Chondrocyte (in vitro differentiated cells): ENCODE data around the gene CAPN7. TPM values are rescaled to one million over a fixed set of nuclear protein-coding genes. Genes with fewer than 3 reads are reported as not detected.
"Not testable (repeated sequence)": the region's sequence is repeated elsewhere in the genome, so short reads cannot be mapped to it uniquely, and the experiment has no call there.

Experiments
- DNase-seq: peaks from one replicate; pipeline ENCODE4 v3.0.0; 2021; ENCODE audit warnings: mixed read lengths, low spot score
- H3K27ac Mint-ChIP-seq: one replicate; pipeline ENCODE4 v1.8.0; 2021; ENCODE audit warnings: mild to moderate bottlenecking, moderate library complexity, mixed read lengths; ENCODE audit not compliant: unreplicated experiment
- H3K27me3 Mint-ChIP-seq: 2 replicates; pipeline ENCODE4 v1.8.0; 2021; ENCODE audit warnings: low read depth, mixed read lengths
- H3K36me3 Mint-ChIP-seq: 2 replicates; pipeline ENCODE4 v1.8.0; 2021; ENCODE audit warnings: low read depth, mixed read lengths
- H3K4me1 Mint-ChIP-seq: 2 replicates; pipeline ENCODE4 v1.8.0; 2021; ENCODE audit warnings: low read depth, mild to moderate bottlenecking, mixed read lengths
- H3K4me3 Mint-ChIP-seq: one replicate; pipeline ENCODE4 v1.8.0; 2021; ENCODE audit warnings: mild to moderate bottlenecking, moderate library complexity, mixed read lengths; ENCODE audit not compliant: unreplicated experiment
- H3K9me3 Mint-ChIP-seq: 2 replicates; pipeline ENCODE4 v1.8.0; 2021; ENCODE audit warnings: low read depth, mixed read lengths
- total RNA-seq: library from RNA; stranded (reverse); gene quantifications from 3 replicates; pipeline ENCODE4 v1.2.1, GENCODE V29; 2021
- TF ChIP-seq, protein P1 (sequence below): fragments of 200-600 bp; sonication (generic); IDR thresholded peaks from 2 replicates; pipeline ENCODE4 v1.5.0; 2021; ENCODE audit warnings: antibody characterized with exemption, mild to moderate bottlenecking, moderate library complexity

The CAPN7 gene
- total RNA-seq, 1 donor from 2014 or later: 47.2 TPM

DNA sequence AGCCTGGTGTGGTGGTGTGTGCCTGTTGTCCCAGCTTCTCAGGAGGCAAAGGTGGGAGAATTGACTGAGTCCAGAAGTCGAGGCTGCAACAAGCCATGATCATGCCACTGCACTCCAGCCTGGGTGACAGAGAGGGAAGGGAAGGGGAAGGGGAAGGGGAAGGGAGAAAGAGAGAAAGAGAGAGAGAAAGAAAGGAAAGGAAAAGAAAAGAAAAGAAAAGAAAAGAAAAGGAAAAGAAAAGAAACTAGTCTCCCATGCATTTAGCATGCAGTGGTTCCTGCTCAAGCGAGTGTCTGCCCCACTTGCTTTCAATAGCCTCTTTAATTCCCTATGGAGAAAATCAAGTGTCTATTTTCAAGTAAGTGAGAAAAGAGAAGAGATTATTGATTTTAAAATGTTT is 20.6 kb upstream of the CAPN7 start:
- DNase-seq: no peak
- no peaks in the 10 kb centered on the region for H3K9me3 Mint-ChIP-seq
- no peak overlapping the region for H3K27ac Mint-ChIP-seq
- TF ChIP-seq, protein P1, sequence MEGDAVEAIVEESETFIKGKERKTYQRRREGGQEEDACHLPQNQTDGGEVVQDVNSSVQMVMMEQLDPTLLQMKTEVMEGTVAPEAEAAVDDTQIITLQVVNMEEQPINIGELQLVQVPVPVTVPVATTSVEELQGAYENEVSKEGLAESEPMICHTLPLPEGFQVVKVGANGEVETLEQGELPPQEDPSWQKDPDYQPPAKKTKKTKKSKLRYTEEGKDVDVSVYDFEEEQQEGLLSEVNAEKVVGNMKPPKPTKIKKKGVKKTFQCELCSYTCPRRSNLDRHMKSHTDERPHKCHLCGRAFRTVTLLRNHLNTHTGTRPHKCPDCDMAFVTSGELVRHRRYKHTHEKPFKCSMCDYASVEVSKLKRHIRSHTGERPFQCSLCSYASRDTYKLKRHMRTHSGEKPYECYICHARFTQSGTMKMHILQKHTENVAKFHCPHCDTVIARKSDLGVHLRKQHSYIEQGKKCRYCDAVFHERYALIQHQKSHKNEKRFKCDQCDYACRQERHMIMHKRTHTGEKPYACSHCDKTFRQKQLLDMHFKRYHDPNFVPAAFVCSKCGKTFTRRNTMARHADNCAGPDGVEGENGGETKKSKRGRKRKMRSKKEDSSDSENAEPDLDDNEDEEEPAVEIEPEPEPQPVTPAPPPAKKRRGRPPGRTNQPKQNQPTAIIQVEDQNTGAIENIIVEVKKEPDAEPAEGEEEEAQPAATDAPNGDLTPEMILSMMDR: no peak
- no peaks in the 10 kb centered on the region for H3K4me1 Mint-ChIP-seq
- peaks cover 12% of the 10 kb centered on the region for H3K27me3 Mint-ChIP-seq
- no peak overlapping the region for H3K4me3 Mint-ChIP-seq
- H3K36me3 Mint-ChIP-seq: no peaks in the 10 kb centered on the region

DNA sequence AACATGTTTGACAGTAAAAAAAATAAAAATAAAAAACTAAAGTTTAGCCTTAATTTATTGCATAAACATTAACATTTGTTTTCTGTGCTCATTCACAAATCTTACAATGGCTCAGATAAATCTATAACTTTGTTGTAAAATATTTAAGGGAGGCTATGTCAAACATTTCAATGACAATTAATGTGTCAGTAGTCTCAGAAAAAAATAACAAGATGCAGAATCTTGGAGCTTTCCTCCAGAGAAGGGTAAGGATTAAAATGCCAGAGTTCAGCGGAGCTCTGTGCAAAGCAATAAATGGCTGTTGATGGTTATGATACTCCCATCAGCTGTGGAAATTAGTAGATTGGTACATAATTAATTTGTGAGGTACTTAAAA is 20.0 kb upstream of the CAPN7 start:
- no peaks in the 10 kb centered on the region for H3K9me3 Mint-ChIP-seq
- no peak for DNase-seq

DNA sequence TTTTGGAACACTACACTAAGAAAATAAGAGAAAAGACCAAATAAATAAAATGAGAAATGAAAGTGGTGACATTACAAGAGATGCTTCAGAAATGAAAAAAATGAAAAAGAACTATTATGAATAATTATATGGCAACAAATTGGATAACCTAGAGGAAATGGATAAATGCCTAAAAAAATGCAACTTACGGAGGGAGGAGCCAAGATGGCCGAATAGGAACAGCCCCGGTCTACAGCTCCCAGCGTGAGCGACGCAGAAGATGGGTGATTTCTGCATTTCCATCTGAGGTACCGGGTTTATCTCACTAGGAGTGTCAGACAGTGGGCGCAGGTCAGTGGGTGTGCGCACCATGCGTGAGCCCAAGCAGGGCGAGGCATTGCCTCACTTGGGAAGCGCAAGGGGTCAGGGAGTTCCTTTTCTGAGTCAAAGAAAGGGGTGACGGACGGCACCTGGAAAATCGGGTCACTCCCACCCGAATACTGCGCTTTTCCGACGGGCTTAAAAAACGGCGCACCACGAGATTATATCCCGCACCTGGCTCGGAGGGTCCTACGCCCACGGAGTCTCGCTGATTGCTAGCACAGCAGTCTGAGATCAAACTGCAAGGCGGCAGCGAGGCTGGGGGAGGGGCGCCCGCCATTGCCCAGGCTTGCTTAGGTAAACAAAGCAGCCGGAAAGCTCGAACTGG is 19.4 kb upstream of the CAPN7 start:
- not testable (repeated sequence) for H3K27ac Mint-ChIP-seq, H3K36me3 Mint-ChIP-seq, H3K27me3 Mint-ChIP-seq, H3K4me1 Mint-ChIP-seq, H3K4me3 Mint-ChIP-seq, DNase-seq, H3K9me3 Mint-ChIP-seq

More for the DNA sequence above, 20.0 kb upstream of the CAPN7 start:
- Mint-ChIP-seq H3K4me3 (no peak overlapping the region), H3K27me3 (peaks cover 6% of the 10 kb centered on the region), H3K36me3 (no peaks in the 10 kb centered on the region), H3K27ac (no peak overlapping the region), H3K4me1 (no peaks in the 10 kb centered on the region)
- TF ChIP-seq, protein P1: no peak

GRCh38 chr3:15197340-15198029 is 8.6 kb upstream of the CAPN7 start:
- Mint-ChIP-seq H3K4me3 (no peak overlapping the region), H3K9me3 (peaks cover 3% of the 10 kb centered on the region), H3K27ac (no peak overlapping the region), H3K4me1 (no peaks in the 10 kb centered on the region), H3K36me3 (peaks cover 1% of the 10 kb centered on the region), H3K27me3 (peaks cover 44% of the 10 kb centered on the region)
- TF ChIP-seq, protein P1: no peak
- no peak for DNase-seq

GRCh38 chr3:15198686-15199085 is 7.4 kb upstream of the CAPN7 start:
- peaks cover 33% of the 10 kb centered on the region for H3K27me3 Mint-ChIP-seq
- H3K27ac Mint-ChIP-seq: no peak overlapping the region

More at GRCh38 chr3:15198686-15199085, 7.4 kb upstream of the CAPN7 start:
- DNase-seq: no peak
- Mint-ChIP-seq H3K36me3 (peaks cover 1% of the 10 kb centered on the region), H3K4me3 (no peak overlapping the region), H3K4me1 (no peaks in the 10 kb centered on the region), H3K9me3 (peaks cover 3% of the 10 kb centered on the region)
- TF ChIP-seq, protein P1: no peak
